ENCODE measurements around the gene ISL1.
A peak's percentile ranks its signal among the peaks of the same experiment; 100 is the strongest.

ISL1 gene

GRCh38 chr5:51373880-51374523, 9.2 kb upstream of the ISL1 start:
- no peak for TF ChIP-seq CTCF (conservative IDR thresholded peaks at IDR 0.05; ENCODE audit: low read depth, low read length)
- no peak overlapping the region for H3K4me3 ChIP-seq (ENCODE audit: low read depth, low read length)
- DNase-seq (ENCODE audit: low read depth) = no peak

DNA sequence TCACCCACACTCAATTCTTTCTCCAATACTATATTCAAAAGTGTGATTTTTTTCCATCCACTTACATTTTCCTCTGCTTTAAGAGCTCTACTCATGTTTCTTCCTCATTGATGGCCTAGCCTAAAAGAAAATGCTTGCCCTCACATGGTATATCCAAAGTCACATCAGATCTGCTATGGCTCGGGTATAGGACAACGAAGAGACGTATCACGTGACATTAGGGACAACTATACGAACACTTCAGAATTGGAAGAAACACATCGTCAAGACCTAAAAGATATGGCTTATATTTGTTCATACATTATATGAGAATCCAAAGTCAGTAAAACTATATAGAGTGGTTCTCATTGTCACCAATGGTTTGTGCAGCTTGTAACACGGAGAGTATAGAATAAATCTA, 8.2 kb upstream of the ISL1 start:
- H3K4me3 ChIP-seq (ENCODE audit: low read depth, low read length) = no peak overlapping the region
- no peak for DNase-seq (ENCODE audit: low read depth)
- no peak for TF ChIP-seq CTCF (conservative IDR thresholded peaks at IDR 0.05; ENCODE audit: low read depth, low read length)

DNA sequence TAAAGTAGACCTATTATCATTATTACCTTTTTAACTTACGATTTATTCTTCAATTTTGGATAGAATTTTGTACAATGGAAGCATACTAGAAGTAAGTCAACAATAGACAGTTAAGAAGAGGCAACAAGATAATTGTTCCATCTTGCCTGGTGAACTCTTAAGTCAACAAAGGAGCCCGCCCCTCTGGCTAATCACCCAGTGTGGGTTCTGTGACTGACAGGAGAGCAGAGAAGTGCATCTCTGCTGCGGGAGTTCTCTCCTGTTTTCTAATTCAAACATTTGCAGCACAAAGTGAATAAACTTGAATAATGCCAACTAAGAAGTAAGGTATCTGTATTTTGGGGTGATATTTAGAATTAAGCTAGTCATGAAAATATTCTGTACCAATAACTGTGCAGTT, 6.7 kb upstream of the ISL1 start:
- TF ChIP-seq CTCF (conservative IDR thresholded peaks at IDR 0.05; ENCODE audit: low read depth, low read length) = no peak
- DNase-seq (ENCODE audit: low read depth) = no peak
- no peak overlapping the region for H3K4me3 ChIP-seq (ENCODE audit: low read depth, low read length)

GRCh38 chr5:51377151-51378060, 5.8 kb upstream of the ISL1 start:
- no peak for DNase-seq (ENCODE audit: low read depth)
- H3K4me3 ChIP-seq (ENCODE audit: low read depth, low read length) = no peak overlapping the region
- no peak for TF ChIP-seq CTCF (conservative IDR thresholded peaks at IDR 0.05; ENCODE audit: low read depth, low read length)

GRCh38 chr5:51378061-51378409, 5.2 kb upstream of the ISL1 start:
- H3K4me3 ChIP-seq (ENCODE audit: low read depth, low read length) = no peak overlapping the region
- DNase-seq (ENCODE audit: low read depth) = no peak
- TF ChIP-seq CTCF (conservative IDR thresholded peaks at IDR 0.05; ENCODE audit: low read depth, low read length) = no peak

GRCh38 chr5:51378448-51379330, 4.6 kb upstream of the ISL1 start:
- no peak overlapping the region for H3K4me3 ChIP-seq (ENCODE audit: low read depth, low read length)
- no peak for TF ChIP-seq CTCF (conservative IDR thresholded peaks at IDR 0.05; ENCODE audit: low read depth, low read length)
- peak; percentile 16 for DNase-seq (ENCODE audit: low read depth)
